NCI-H2171 treated with DMSO at 0.1 percent for 48 hours (cell line): Measurements from ENCODE around the gene VPS11.

Experiments used
- DNase-seq: peaks from one replicate; lab custom pipeline; 2025; lab: John Stamatoyannopoulos, UW

The VPS11 gene

DNA sequence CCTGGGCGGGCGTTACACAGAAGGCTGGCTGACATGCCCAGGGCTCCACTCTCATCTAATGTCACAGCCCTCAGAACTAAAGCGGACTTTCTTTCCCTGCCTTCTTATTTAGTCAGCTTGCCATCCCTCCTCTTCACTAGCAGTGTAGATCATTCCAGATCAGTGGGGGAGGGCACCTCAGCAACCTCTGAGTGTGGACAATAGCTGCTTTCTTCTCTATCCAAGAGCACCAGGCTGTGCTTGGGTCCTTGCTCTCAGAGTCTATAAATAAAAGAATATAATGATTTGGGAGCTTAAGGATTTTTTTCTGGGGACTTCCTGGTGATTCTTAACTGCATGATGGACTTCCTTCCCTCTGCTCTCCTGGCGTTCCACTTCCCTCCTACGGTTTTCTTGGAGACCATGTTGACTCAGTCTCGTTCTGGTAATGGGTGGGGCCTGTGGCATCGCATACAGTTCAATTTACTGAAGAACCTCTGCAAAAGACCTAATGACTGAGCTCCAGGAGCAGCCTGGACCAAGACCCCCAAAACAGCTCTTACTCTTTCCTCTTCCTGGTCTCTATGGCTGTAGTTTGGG, 14.2 kb downstream of the VPS11 start:
- DNase-seq = no peak

DNA sequence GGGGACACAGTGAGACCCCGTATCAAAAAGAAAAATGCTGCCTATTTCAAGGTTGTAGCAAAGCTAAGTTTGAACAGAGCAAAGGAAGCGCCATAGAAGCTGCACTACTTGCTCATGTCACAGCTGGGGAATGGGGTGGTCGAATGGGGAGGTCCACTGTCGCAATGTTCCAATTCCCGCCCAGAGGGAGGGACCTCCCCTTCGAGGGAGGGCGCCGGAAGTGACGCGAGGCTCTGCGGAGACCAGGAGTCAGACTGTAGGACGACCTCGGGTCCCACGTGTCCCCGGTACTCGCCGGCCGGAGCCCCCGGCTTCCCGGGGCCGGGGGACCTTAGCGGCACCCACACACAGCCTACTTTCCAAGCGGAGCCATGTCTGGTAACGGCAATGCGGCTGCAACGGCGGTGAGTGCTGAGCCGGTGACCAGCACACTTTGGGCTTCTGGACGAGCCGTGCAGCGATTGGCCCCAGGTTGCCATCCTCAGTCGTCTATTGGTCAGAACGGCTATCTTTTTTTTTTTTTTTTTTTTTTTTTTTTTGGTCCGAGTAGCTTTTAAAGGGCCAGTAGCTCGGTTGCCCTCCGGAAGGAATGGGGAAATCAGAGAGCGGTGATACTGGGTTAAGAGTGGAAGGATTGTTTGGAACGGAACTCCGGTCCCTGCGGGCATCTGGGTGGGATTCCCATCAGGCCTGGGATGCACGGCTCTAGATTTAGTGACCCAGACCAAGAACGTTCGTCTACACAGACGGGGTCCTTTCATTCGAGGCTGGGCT, 17.2 kb downstream of the VPS11 start, which contains the start of gene HMBS:
Gene HMBS, plus strand, starts transcription at position 219 of the 774 bp plus-strand sequence. Its CDS starts 153 bp downstream, at position 372.
- peak; percentile 87 for DNase-seq

DNA sequence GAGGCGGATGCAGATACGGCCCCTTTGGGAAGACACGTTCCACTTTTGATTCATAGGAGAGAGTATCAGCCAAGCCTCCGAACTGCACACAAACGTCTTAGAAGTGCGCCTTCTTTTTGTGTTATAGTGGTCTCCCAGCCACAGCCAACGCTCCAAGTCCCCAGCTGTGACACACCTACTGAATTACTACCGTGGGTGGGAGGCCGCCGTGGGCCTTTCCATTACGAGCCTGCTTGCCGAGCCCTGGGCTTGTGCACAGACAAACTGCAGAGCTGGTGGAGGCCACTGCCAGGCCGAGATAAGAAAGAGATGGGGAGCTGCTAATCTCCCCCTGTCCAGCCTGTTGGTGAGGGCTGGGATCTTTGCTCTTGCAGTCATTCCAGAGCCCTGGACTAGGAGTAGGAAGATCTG, 17.8 kb downstream of the VPS11 start:
- DNase-seq = no peak

DNA sequence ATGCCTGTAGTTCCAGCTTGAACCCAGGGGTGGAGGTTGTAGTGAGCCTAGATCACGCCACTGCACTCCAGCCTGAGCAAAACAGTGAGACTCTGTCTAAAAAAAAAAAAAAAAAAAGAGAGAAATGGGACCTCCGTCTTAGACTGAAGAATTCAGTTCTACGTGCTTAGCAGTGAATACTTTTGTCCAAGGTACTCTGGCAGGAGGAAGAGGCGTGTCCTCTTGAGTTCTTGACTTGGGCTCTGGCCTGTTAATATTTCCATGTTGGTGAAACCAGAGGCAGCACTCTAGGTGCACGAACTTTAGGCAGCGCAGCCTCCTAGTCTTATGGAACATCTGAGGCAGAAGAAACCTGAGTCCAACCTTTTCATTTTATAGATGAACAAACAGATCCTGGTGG, 19.5 kb downstream of the VPS11 start:
- no peak for DNase-seq

DNA sequence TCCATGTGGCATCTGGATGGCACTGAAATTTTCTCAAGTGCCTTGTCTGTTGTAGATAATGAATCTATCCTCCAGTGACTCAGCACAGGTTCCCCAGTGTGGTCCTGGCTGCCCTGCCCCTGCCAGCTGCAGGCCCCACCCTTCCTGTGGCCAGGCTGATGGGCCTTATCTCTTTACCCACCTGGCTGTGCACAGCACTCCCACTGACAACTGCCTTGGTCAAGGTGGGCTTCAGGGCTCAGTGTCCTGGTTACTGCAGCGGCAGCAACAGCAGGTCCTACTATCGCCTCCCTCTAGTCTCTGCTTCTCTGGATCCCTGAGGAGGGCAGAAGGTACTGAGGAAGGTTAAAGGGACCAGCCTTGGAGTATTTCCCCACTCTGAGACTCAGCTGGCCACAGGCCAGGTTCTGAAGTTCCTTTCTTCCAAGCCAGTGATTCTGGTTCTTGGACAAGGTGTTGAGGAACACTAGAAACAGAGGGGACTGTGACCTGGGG, 20.2 kb downstream of the VPS11 start:
- DNase-seq = no peak

DNA sequence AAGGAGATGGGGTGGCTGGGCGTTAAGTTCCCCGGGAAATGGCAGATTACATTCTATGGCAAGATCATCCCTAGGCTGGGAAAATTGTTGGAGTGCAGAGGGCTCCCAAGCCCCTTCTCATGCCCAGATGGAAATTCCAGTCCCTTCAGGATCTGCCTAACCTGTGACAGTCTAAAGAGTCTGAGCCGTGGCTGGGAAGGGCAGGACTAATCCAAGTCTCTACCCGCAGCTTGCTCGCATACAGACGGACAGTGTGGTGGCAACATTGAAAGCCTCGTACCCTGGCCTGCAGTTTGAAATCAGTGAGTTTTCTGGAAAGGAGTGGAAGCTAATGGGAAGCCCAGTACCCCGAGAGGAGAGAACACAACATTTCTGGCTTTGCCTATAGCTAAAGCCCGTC, 20.8 kb downstream of the VPS11 start:
- no peak for DNase-seq

DNA sequence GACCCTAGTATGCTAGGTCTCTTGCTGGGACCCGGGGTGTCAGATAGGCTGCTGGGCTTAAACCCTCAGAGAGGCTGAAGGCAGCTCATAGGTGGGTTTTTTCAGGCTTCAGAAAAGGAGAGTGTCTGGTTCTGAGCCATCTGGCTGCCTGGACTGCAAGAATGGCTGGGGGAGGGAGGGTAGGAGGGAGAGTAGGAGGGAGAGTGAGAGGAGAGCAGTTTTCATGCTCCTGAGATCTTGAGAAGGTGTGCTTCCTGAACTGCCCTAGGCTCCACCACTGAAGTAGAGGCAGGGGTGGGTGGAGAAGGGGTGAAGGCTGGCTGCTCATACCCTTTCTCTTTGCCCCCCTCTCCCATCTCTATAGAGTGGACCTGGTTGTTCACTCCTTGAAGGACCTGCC, 21.7 kb downstream of the VPS11 start:
- DNase-seq = no peak

DNA sequence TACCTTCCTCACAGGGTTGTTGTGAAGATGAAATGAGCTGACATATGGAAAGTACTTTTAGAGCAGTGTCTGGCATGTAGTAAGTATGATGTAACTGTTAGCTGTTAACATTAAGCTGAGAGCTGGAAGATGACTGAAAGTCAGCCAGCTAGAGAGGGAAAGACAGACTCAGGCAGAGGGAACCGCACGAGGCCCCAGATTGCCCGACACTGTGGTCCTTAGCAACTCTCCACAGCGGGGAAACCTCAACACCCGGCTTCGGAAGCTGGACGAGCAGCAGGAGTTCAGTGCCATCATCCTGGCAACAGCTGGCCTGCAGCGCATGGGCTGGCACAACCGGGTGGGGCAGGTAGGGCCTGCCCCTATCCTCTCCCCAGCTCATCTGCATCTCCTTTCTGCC, 23.6 kb downstream of the VPS11 start:
- DNase-seq = no peak

DNA sequence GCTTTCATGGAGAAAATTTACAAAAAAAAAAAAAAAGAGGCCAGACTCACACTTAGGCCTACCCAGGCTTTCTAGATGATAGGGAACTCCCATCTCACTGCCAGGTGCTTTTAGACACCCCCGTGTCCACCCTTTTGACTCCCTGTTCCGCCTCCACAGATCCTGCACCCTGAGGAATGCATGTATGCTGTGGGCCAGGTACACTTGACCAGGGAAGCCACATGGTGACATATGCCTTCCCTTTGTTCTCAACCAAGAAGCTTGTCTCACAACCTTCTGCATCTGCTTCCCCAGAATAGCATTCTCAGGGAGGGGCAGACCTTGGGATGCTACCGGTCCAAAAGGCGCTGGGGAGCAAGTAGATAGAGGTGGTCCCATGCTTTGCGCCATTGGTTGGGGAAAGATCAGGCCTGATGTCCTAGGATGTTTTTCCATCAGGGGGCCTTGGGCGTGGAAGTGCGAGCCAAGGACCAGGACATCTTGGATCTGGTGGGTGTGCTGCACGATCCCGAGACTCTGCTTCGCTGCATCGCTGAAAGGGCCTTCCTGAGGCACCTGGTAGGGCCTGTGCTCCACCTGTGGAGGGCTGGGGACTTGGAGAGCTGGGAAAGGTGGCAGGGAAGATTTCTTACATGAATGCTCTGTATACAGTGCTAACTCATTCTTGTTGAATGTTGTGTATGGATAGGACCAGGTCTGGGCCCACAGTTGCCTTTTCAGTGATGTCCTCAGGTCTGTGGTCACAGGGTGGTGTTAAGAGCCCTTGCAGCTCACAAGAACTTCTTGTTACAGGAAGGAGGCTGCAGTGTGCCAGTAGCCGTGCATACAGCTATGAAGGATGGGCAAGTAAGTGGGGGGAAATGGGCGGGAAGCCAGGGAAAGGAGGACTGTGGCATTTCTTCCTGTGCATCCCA, 24.6 kb downstream of the VPS11 start:
- no peak for DNase-seq

DNA sequence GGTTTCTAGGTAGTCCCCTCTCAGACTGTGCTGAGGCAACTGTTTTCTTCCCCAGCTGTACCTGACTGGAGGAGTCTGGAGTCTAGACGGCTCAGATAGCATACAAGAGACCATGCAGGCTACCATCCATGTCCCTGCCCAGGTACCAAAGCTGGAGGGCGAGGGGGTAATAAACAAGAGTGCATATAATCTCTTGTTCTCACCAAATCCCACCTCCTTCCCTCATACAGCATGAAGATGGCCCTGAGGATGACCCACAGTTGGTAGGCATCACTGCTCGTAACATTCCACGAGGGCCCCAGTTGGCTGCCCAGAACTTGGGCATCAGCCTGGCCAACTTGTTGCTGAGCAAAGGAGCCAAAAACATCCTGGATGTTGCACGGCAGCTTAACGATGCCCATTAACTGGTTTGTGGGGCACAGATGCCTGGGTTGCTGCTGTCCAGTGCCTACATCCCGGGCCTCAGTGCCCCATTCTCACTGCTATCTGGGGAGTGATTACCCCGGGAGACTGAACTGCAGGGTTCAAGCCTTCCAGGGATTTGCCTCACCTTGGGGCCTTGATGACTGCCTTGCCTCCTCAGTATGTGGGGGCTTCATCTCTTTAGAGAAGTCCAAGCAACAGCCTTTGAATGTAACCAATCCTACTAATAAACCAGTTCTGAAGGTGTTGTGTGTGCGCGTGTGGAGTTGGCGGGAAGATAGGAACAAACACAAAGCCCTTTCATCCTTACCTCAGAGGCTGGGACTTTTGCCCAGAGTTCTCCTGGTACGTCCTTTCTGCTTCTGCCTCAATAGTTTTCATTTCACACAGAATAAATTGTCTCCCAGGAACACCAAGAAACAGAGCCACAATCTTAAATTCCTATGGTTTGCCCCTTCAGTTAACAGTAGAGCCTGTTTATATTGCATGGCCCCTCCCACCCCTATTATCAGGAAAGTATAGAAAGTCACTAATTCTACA, 25.5 kb downstream of the VPS11 start:
- DNase-seq = no peak

DNA sequence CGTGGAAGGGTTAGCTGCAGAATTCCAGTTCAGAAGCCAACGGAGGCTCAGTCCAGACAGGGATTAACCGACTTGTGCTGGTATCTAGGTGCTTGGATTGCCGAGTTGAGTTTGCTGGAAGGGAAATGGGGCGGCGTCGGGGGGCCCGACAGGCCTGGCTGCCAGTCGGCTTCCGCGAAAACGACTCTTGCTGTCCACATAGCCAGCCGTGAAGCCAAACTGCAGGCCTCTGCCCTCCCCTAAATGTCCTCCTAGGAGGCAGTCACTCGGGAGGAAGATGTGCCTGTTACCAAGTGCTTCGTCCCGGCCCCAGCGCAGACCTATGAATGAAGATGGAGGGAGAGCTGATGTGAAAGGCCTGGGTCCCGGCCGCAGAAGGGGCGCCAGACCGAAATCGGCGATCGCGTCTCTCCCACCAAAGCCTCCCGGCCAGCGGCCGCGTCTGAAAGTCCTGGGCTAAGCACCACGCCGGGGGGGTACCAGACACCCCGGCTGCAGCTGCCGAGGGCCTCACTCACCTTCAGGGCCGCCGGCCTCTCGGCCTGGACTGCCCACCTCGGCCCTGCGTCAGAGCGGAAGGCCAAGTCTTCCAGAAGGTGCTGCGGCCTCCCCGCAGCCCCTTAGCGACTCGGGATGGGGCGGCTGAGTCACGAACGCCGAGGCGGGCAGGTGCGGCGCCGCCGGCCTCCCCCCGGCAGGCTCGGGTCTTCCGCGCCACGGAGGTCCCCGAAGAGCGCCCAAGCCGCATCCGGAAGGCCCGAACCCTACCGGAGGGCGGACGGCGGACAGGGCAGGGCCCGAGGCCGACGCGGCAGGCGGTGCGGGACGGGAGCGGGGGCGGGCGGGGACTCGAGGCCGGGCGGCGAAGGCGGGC, 26.6 kb downstream of the VPS11 start:
- no peak for DNase-seq

DNA sequence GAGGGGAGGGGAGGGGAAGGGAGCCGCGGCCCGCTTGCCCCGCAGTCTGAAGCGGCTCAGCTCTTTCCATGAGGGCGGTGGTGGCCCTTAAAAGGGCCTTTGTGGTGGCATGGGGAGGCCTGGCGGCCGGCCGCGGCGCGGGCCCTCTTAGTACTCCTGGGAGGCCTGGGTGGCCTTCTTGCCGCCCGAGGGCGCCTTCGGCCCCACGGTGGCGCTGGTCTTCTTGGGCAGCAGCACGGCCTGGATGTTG, 27.1 kb downstream of the VPS11 start:
- DNase-seq = no peak

DNA sequence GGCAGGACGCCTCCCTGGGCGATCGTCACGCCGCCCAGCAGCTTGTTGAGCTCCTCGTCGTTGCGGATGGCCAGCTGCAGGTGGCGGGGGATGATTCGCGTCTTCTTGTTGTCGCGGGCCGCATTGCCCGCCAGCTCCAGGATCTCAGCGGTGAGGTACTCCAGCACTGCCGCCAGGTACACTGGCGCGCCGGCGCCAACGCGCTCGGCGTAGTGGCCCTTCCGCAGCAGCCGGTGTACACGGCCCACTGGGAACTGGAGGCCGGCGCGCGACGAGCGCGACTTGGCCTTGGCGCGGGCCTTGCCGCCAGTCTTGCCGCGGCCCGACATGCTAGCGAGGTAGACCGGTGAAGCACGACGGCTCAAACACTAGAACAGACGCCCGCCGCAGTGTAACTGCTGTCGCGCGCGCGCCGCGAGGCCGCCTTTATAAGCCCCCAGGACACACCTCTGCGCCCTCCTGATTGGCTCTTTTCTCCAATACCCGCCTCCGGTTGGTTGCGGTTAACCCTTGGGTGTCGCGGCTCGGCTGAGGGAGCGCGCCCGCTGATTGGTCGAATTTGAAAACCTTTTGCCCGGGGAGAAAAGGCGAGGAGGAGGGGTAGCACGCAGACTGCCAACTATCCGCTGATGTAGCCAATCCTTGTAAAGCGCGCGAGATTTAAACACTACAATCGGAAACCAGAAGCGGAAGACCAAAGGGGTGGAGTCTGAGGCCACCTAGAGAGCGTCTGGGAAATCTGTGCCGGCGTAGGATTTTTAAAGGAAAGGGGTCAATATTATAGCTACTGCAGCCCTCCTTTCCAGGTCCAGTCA, 27.7 kb downstream of the VPS11 start:
- DNase-seq = peak; percentile 96

DNA sequence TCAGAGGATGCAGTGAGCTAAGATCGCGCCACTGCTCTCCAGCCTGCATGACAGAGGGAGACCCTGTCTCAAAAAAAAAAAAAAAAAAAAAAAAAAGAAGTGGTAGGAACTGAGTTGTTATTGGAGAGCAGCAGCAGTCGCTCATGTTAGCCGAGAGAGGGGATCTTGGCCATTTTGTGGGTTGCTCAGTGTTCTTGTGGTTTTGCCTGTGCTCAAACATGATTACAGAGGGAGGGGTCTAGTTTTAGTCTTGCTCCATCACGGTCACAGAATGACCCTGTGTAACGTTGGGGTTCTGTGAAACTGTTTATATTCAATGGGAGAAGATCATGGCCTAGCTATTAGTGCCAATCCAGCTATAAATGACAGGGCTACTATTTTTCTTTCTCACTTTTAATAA, 32.1 kb downstream of the VPS11 start:
- no peak for DNase-seq

DNA sequence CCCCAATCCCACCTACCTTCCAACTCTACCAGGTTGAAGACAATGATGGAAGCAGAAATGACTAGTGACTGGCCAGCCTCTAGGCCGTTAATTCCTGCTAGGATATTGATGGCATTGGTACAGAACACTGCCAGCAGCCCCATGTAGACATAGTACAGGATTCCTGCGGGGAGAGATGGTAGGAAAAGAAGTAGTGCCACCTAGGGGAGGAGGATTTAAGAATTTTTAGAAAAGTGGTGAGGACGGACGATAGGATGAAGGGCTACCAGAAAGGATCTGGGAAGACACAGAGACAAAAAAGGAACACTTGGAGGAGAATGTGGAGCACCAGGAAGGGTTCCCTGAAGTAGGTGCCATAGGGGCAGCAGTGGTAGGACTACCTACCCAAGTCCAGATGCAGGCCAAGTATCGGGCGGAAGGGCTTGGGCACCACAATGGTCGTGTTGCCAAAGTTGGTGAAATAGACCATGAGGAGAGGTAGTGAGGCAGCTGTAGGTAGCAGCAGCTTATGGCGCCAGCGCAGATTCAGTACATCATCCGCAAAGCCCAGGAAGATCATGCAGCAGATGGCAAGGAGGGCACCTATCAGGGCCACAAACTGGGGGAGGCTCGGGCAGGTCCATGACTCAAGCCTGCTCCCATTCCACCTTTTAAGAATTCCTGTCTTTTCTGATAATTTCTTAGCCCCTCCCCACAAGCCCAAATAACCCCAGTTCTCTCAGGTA, 32.8 kb downstream of the VPS11 start:
- no peak for DNase-seq

DNA sequence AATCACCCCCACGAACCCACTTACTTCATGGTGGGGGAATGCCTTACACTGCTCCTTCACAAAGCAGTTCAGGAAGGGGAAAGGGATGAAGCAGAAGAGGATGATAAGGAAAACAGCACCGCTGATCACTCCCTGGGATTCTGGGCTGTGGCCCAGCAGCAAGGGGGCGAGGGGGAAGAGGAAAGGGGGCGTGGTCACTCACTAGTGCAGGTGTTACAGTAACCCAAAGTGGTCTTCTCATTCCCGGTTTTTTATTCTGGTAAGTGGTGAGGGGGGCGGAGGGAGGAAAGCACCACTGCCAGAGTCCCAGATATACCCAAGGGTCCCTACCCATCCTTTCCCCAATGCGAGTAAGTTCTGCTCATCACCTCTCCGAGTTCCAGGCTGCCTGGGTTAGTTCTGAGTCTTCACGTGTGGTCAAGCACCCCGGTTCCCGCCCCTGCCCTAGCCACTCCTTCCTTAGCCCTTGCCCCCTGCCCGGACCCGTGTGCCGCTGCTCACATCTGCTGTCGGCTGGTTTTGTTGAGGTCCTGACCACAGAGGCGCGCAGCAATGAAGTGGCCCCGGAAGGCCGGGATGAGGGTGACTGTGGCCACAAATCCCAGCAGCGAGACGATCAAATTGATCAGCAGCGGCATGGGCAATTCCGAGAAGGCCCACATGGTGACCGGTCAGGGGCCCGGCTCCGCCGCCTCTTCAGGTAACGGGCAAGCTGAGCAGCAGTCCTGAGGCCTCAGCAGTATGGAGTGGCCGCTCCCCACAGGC, 33.6 kb downstream of the VPS11 start:
- no peak for DNase-seq

DNA sequence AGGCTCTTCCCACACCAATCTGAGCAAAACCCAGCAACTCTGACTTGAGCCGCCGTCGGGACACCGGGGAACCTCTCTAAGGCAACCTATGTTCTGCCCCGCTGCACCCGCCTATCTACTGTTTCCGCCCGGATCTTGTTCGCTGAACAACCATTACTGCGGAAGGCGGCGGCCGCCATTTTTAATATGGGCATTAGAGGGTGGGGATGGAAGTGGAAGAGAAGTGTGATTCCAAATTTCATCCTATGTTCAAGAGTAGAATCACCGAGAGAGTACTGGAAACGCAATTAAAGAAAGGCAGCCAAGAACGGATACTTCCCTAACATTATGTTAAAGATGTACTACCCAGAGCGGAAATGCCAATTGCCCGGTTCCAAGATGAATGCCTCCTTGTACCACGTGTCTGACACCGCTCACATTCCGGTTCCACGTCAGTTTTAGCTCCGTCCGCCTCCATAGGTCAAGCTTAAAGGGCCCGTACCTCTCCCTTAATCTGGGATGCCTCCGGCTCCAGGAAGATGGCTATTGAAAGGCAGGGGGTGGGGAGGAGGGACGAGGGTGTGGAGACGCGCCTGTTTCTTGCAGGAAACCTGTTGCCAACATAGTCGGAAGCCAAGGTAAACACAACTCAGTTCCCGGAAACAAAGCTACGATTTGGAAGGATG, 34.3 kb downstream of the VPS11 start, which contains the start of gene DPAGT1:
Gene DPAGT1, minus strand, starts transcription at position 95 of the 665 bp plus-strand sequence. CDS start 198 bp downstream, outside the sequence.
- DNase-seq = peak; percentile 94
